Endometrial microvascular endothelial cells (primary cell): Measurements from ENCODE around the gene COMMD3. TPM values are rescaled to one million over a fixed set of nuclear protein-coding genes. Genes with fewer than 3 reads are reported as not detected.
"Not testable (repeated sequence)": the region's sequence is repeated elsewhere in the genome, so short reads cannot be mapped to it uniquely, and the experiment has no call there.

Source experiments
- in situ Hi-C: cut with HindIII; loops from 2 replicates; pipeline ENCODE4 v1.10.0; 2017; ENCODE audit warnings: low sequenced_read_pairs, low pct_unique_long_range_greater_than_20kb; ENCODE audit errors: inconsistent ontology term
- total RNA-seq: library from RNA; depleted of rRNA; stranded (reverse); fragments of >200 nt; gene quantifications from one replicate; pipeline ENCODE4 v1.2.3, GENCODE V29; 2015; ENCODE audit errors: inconsistent ontology term

The COMMD3 gene
- total RNA-seq, 1 donor from 2014 or later: 93.8 TPM

- in situ Hi-C loops: no loop called here
Observed at GRCh38 chr10:22349755-22350154, 33.6 kb downstream of the COMMD3 start.

DNA sequence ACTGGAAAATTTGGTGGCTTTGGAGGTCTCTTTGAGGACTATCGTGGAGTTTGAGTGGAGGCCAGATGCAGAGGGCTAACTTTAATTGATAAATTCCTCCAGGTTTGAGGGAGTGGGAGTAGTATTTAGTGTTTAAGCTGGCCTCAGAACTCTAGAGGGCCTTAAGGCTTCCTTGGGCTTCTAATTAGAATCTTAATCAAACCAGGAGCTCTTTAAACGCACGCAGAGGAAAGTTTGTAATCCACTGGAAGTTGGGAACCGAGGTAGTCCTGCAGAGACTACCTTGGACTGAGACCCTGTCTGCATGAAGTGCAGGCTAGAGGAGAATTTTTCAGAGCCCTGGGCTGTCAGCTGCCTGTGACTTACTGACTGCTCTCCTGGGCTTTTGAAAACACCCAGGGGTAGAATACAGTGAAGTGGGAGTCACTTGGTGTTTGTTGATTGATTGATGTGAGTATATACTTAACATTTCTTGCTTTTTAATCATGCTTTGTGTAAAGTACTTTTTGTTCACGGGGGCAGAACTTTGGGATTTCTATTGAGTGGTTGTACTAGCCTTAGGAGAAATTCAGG, 35.0 kb downstream of the COMMD3 start:
- in situ Hi-C loops: no loop called here

GRCh38 chr10:22356324-22356873, 40.2 kb downstream of the COMMD3 start:
- in situ Hi-C loops: no loop called here

- in situ Hi-C loops: not testable (repeated sequence)
Observed at GRCh38 chr10:22357770-22358169, 41.6 kb downstream of the COMMD3 start.

DNA sequence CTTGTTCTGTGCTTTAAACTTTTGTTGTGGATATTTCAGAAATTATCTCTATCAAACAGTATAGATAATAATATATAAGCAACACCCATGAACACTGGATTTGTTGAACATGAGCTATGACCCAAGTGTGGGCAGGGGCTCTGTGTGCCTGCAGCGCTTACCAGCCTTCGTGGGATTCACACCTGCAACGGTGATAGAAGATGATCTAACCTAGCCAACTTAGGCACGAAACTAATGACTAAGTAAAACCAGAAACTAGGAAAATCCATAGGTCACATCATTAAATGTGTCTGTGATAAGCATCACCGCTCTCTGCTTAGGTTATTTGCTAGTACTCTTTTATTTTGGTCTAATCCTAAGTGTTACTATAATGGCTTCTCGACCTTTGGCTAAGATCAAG, 47.1 kb downstream of the COMMD3 start:
- in situ Hi-C loops: no loop called here

- in situ Hi-C loops: no loop called here
Observed at GRCh38 chr10:22364407-22365140, 48.4 kb downstream of the COMMD3 start.

DNA sequence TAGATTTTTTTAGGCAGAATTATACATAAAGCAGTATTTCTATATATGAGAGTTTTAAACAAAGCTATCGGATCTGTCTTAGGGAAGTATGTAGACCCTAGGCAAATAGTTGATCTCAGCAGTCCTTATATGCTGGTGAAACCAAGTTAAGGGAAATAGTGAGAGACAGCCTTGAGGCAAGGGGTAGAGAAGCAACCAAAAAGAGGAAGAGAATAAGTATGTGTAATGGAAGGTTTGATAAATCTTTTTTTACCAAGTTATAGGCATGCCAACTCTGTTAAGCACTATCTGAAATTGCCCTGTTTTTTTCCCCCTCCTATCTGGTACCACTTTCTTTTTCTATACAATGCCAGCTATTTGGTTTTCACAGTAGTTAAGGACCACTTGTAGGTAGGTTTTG, 49.0 kb downstream of the COMMD3 start:
- in situ Hi-C loops: no loop called here

GRCh38 chr10:22365644-22366434, 49.7 kb downstream of the COMMD3 start:
- in situ Hi-C loops: no loop called here

- in situ Hi-C loops: no loop called here
Observed at GRCh38 chr10:22366435-22366703, 50.2 kb downstream of the COMMD3 start.

GRCh38 chr10:22366771-22367170, 50.6 kb downstream of the COMMD3 start:
- in situ Hi-C loops: no loop called here

- in situ Hi-C loops: no loop called here
Observed at GRCh38 chr10:22367471-22367870, 51.3 kb downstream of the COMMD3 start.

GRCh38 chr10:22368402-22368801, 52.2 kb downstream of the COMMD3 start:
- in situ Hi-C loops: no loop called here

DNA sequence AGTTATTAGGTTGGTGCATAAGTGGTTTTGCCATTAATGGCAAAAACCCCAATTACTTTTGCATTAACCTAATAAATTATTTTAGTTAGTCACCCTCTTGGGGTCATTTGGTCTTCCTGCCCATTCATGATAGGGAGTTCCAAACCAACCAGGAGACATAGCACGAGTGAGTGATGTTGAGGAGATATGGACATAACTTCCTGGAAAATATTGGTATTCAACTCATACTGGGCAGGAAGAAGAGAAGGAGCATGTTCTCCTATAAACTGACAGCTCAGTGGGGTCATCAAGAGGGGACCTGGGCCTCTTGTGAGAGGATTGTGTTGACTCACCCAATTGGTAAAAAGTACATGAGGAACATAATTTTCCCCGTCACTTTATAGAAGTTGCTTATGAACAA, 52.8 kb downstream of the COMMD3 start:
- in situ Hi-C loops: no loop called here

DNA sequence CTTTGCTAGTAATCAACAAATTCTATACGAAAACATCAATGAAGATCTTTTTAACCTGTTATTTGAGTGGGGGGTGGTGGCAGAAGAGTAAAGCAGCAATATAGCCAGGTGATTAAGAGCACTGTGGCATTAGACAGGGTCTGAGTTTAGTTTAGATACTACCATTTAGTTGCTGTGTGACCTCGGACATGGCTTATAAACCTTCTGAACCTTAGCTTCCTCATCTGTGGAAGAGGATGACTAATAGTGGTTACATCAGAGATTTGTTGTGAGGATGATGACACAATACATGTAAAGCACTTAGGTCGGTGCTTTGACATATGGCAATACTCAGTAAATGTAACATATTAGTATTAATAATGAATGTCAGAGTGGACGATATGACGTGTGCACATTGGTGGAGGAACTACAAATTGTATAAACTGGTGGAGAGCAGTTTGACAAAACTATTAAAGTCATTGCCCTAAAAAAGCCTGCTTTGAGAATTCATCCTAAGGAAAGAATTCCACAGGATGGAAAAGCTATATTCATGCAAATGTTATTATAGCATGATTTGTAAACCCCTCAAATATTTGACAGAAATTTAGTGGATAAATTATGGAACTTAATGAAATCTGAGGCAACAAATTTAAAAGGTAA, 53.4 kb downstream of the COMMD3 start:
- in situ Hi-C loops: no loop called here

Other genes with a start within 250 kb of the COMMD3 start
- not detected for gene EBLN1, start 98.4 kb upstream of the COMMD3 start, total RNA-seq
- gene BMI1, start 4.7 kb downstream of the COMMD3 start, total RNA-seq: 24.3 TPM
- not detected for gene SPAG6, start 29.1 kb downstream of the COMMD3 start, total RNA-seq